ENCODE results near the gene LRRC14B. TPM values are rescaled to one million over a fixed set of nuclear protein-coding genes. Genes with fewer than 3 reads are reported as not detected.

The LRRC14B gene
- total RNA-seq, 5 donors from 2014 or later (not counting 1 experiment from before 2014, with no cell fraction given), result not detected

DNA sequence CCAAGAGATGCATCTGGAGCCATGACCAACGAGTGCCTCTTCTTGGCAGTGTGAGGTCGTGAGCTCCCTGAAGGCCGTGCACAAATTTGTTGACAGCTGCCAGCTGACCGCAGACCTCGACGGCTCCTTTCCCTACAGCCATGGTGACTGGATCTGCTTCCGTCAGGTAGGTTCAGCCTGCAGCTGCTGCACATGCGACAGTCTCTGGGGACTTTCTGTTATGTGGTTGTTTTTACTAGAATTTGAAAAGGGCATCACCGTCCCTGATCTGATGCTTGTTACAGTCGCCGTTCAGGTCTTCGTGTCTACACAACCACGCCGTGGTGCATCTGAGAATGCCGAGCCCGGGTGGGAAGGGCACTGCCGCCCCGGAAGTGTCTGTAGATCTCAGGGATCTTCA lies 36.5 kb upstream of the LRRC14B start:
- Mint-ChIP-seq H3K27me3 (peaks cover 6 to 17% of the 10 kb centered on the region in 2 donors), H3K36me3 (no peaks in the 10 kb centered on the region), H3K27ac (no peak overlapping the region), H3K4me1 (no peaks in the 10 kb centered on the region), H3K9me3 (no peaks in the 10 kb centered on the region), H3K4me3 (no peak overlapping the region)
- Histone ChIP-seq H3K4me3 (ENCODE audit: control insufficient read depth in 1 of 2, extremely low read depth in 1 of 2, low read length in 1 of 2) (no peak overlapping the region), H3K4me1 (ENCODE audit: control insufficient read depth in 1 of 2, extremely low read depth in 1 of 2, insufficient read depth in 2 of 2, low read length in 2 of 2) (no peaks in the 10 kb centered on the region), H3K27ac (ENCODE audit: low read length) (no peak overlapping the region), H3K36me3 (ENCODE audit: control insufficient read depth in 2 of 2, extremely low read depth in 1 of 2, insufficient read depth in 1 of 2, low read length in 1 of 2) (no peaks in the 10 kb centered on the region), H3K9me3 (no peaks in the 10 kb centered on the region), H3K27me3 (replicated peaks in 1 of 2; ENCODE audit: control insufficient read depth in 2 of 2, extremely low read depth in 1 of 2, insufficient read depth in 2 of 2, low read length in 1 of 2) (peaks cover 0 to 34% of the 10 kb centered on the region in 2 experiments)
- 82% methylated on average over 16 of the region's 18 CpGs for WGBS (ENCODE audit: insufficient coverage)
- DNase-seq, result peak in 1 of 35 experiments; percentile 16
- CTCF ChIA-PET, result no interaction called here
- ATAC-seq (replicated peaks in 1 of 4), result no peak
- POLR2A ChIA-PET, result no interaction called here

DNA sequence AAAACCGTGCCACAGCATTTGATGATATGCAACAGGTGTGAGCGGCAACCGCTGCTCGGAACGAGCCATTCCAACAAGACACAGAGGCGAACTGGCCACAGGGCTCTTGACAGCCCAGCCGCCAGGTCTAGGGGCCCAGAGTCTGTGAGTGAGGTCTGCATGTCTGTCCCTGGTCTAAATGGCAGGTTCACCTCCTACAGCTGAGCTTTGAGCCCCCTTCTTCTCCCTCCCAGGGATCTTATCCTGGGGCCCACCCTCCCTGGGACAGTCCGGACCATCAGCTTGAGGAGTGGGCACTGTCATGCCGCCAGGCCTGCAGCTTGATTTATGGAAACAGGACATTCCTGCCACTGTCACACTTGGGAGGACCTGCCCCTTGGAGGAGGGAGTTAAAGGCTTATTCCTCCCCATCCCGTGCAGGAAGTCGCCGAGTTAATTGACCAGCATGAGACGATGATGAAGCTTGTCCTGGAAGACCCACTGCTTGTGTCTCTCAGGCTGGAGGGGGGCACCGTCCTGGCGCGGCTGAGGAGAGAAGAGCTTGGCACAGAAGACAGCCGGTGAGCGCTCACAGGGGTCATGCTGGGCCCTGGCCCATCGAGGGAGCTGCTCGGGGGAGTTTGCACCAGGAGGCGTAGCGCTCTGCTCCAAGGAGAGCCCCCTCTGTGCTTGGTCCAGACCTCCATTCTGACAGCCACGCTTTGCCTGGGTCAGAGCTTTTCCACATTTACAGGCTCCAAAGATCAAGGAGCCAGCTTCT lies 35.5 kb upstream of the LRRC14B start:
- DNase-seq (peak in 1 of 35 experiments; percentile 19), ATAC-seq (replicated peaks in 1 of 4) (no peak)
- H3K27me3 Mint-ChIP-seq, result peaks cover 11 to 26% of the 10 kb centered on the region in 2 donors
- Histone ChIP-seq H3K9me3 (no peaks in the 10 kb centered on the region), H3K27ac (ENCODE audit: low read length) (no peak overlapping the region), H3K27me3 (replicated peaks in 1 of 2; ENCODE audit: control insufficient read depth in 2 of 2, extremely low read depth in 1 of 2, insufficient read depth in 2 of 2, low read length in 1 of 2) (peaks cover 0 to 43% of the 10 kb centered on the region in 2 experiments), H3K4me1 (ENCODE audit: control insufficient read depth in 1 of 2, extremely low read depth in 1 of 2, insufficient read depth in 2 of 2, low read length in 2 of 2) (no peaks in the 10 kb centered on the region), H3K36me3 (ENCODE audit: control insufficient read depth in 2 of 2, extremely low read depth in 1 of 2, insufficient read depth in 1 of 2, low read length in 1 of 2) (no peaks in the 10 kb centered on the region), H3K4me3 (ENCODE audit: control insufficient read depth in 1 of 2, extremely low read depth in 1 of 2, low read length in 1 of 2) (no peak overlapping the region)
- H3K27ac Mint-ChIP-seq, result no peak overlapping the region
- no peak overlapping the region for H3K4me3 Mint-ChIP-seq
- 85% methylated on average over 18 of the region's 23 CpGs for WGBS (ENCODE audit: insufficient coverage)
- no peaks in the 10 kb centered on the region for H3K36me3 Mint-ChIP-seq
- POLR2A ChIA-PET, result no interaction called here
- H3K9me3 Mint-ChIP-seq, result no peaks in the 10 kb centered on the region
- CTCF ChIA-PET, result no interaction called here
- no peaks in the 10 kb centered on the region for H3K4me1 Mint-ChIP-seq

DNA sequence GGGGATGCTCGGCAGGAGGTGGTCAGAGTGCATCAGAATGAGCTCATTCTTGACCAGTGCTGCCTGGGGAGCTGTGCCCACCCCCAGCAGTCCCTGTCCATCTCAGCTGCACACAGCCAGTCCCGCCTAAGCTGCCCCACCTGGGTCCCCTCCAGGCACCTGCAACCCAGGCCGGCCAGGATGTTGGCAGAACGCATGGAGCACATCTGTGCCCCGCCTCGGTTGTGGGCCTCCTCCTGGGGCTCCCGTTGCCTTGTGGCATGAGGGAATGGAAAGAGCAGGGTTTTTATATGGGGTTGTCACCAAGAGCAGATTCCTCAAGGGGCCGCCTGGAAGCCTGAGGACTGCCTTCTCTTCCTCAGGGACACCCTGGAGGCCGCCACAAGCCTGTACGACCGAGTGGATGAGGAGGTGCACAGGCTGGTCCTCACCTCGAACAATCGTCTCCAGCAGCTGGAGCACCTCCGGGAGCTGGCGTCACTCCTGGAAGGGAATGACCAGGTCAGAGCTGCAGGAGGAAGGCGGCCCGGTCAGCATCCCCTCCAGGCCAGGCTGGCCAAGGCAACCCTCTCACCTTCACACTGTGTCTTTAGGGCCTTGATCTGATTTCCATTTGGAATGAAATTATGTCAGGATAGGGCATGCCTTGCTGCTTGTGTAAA lies 34.8 kb upstream of the LRRC14B start:
- Histone ChIP-seq H3K27me3 (replicated peaks in 1 of 2; ENCODE audit: control insufficient read depth in 2 of 2, extremely low read depth in 1 of 2, insufficient read depth in 2 of 2, low read length in 1 of 2) (peaks cover 0 to 49% of the 10 kb centered on the region in 2 experiments), H3K9me3 (no peaks in the 10 kb centered on the region), H3K36me3 (ENCODE audit: control insufficient read depth in 2 of 2, extremely low read depth in 1 of 2, insufficient read depth in 1 of 2, low read length in 1 of 2) (no peaks in the 10 kb centered on the region), H3K27ac (ENCODE audit: low read length) (no peak overlapping the region), H3K4me3 (ENCODE audit: control insufficient read depth in 1 of 2, extremely low read depth in 1 of 2, low read length in 1 of 2) (no peak overlapping the region), H3K4me1 (ENCODE audit: control insufficient read depth in 1 of 2, extremely low read depth in 1 of 2, insufficient read depth in 2 of 2, low read length in 2 of 2) (no peaks in the 10 kb centered on the region)
- Mint-ChIP-seq H3K4me3 (no peak overlapping the region), H3K9me3 (no peaks in the 10 kb centered on the region), H3K36me3 (no peaks in the 10 kb centered on the region), H3K27ac (no peak overlapping the region), H3K27me3 (peaks cover 15 to 33% of the 10 kb centered on the region in 2 donors), H3K4me1 (no peaks in the 10 kb centered on the region)
- ChIA-PET POLR2A (no interaction called here), CTCF (no interaction called here)
- ATAC-seq (replicated peaks in 1 of 4) (no peak), DNase-seq (peak in 1 of 35 experiments; percentile 22)
- WGBS (ENCODE audit: insufficient coverage), result 90% methylated on average over 12 of the region's 17 CpGs

DNA sequence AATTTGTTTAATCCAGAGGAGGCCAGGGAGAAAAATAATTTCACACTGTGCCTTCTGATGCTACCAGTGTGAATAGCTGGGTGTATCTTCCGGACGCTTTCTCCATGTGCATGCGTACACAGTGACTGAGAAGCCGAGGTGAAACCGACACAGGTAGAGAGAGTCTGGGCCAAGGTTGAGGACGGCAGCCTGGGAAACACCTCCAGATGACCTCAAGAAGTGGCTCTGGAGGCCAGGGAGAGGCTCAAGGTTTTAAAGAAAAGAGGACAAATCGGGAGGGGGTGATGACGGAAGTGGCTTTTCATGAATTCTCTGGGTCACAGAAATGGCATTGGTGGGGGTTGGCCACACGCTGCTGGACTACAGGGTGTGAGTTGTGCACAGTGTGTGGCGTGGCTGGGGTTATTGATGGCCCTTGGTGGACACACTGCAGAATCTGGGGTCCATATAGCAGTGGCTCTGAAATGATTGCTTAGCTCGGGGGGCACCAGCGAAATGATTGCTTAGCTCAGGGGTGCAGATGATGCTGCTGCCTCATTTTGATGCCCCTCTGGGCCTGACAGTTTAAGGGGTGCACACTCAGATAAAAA lies 34.1 kb upstream of the LRRC14B start:
- H3K36me3 Mint-ChIP-seq, result no peaks in the 10 kb centered on the region
- Histone ChIP-seq H3K36me3 (ENCODE audit: control insufficient read depth in 2 of 2, extremely low read depth in 1 of 2, insufficient read depth in 1 of 2, low read length in 1 of 2) (no peaks in the 10 kb centered on the region), H3K4me3 (ENCODE audit: control insufficient read depth in 1 of 2, extremely low read depth in 1 of 2, low read length in 1 of 2) (no peak overlapping the region), H3K27me3 (replicated peaks in 1 of 2; ENCODE audit: control insufficient read depth in 2 of 2, extremely low read depth in 1 of 2, insufficient read depth in 2 of 2, low read length in 1 of 2) (peaks cover 0 to 55% of the 10 kb centered on the region in 2 experiments), H3K27ac (ENCODE audit: low read length) (no peak overlapping the region), H3K9me3 (no peaks in the 10 kb centered on the region), H3K4me1 (ENCODE audit: control insufficient read depth in 1 of 2, extremely low read depth in 1 of 2, insufficient read depth in 2 of 2, low read length in 2 of 2) (no peaks in the 10 kb centered on the region)
- 75% methylated on average over 9 of the region's 12 CpGs for WGBS (ENCODE audit: insufficient coverage)
- H3K4me1 Mint-ChIP-seq, result no peaks in the 10 kb centered on the region
- H3K9me3 Mint-ChIP-seq, result no peaks in the 10 kb centered on the region
- H3K4me3 Mint-ChIP-seq, result no peak overlapping the region
- no peak overlapping the region for H3K27ac Mint-ChIP-seq
- DNase-seq (peak in 1 of 35 experiments; percentile 0), ATAC-seq (replicated peaks in 1 of 4) (no peak)
- ChIA-PET CTCF (no interaction called here), POLR2A (no interaction called here)
- peaks cover 16 to 35% of the 10 kb centered on the region in 2 donors for H3K27me3 Mint-ChIP-seq

DNA sequence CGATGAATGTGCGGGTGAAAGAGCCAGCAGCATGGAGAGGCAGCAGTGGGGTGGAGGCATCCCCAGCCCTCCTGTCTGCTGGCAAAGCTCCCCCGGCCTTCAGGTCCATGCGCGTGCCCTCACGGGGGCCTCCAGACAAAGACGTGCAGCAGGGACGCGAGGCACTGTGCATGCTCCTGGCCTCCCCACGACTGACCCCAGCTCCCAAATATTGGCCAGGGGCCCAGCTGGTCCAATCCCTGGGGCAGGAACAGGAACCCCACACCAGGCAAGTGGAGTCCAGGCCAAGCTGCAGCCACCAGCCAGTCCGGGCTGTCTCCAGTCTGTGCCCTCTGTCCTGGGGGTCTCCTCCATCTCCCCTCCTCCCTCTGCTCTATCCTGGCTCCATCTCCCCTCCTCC lies 33.5 kb upstream of the LRRC14B start:
- Histone ChIP-seq H3K36me3 (ENCODE audit: control insufficient read depth in 2 of 2, extremely low read depth in 1 of 2, insufficient read depth in 1 of 2, low read length in 1 of 2) (no peaks in the 10 kb centered on the region), H3K27ac (ENCODE audit: low read length) (no peak overlapping the region), H3K4me3 (ENCODE audit: control insufficient read depth in 1 of 2, extremely low read depth in 1 of 2, low read length in 1 of 2) (no peak overlapping the region), H3K9me3 (no peaks in the 10 kb centered on the region), H3K27me3 (replicated peaks in 1 of 2; ENCODE audit: control insufficient read depth in 2 of 2, extremely low read depth in 1 of 2, insufficient read depth in 2 of 2, low read length in 1 of 2) (peaks cover 0 to 60% of the 10 kb centered on the region in 2 experiments), H3K4me1 (ENCODE audit: control insufficient read depth in 1 of 2, extremely low read depth in 1 of 2, insufficient read depth in 2 of 2, low read length in 2 of 2) (no peaks in the 10 kb centered on the region)
- WGBS (ENCODE audit: insufficient coverage), result 93% methylated on average over 9 of the region's 11 CpGs
- no peak for DNase-seq
- CTCF ChIA-PET, result no interaction called here
- Mint-ChIP-seq H3K9me3 (no peaks in the 10 kb centered on the region), H3K27me3 (peaks cover 16 to 35% of the 10 kb centered on the region in 2 donors), H3K4me1 (no peaks in the 10 kb centered on the region), H3K27ac (no peak overlapping the region), H3K36me3 (no peaks in the 10 kb centered on the region), H3K4me3 (no peak overlapping the region)
- POLR2A ChIA-PET, result no interaction called here
- ATAC-seq (replicated peaks in 1 of 4), result no peak

DNA sequence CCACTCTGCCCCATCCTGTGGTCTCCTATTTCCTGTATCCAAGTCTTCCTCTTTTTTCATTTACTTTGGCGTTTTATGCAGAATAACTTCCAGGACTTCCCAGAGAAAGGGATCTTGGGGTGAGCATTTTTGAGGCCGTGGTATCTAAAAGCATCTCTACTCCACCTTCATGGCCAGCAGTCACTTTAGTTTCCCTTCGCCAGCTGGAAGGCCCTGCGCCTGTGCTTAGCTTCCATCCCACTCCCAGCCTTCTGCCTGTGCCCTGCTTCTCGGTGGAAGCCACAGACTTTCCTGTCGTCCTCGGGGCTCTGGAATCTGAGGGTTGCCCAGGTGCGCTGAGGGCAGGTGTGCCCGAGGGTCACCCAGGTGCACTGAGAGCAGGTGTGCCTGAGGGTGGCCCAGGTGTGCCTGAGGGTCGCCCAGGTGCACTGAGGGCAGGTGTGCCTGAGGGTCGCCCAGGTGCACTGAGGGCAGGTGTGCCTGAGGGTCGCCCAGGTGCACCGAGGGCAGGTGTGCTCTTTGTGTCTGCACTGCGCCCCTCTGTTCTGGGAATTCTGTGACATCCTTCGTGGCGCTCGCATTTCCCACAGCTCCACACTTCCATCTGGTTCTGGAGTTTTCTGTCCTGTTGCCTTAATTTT lies 32.4 kb upstream of the LRRC14B start:
- no peaks in the 10 kb centered on the region for H3K36me3 ChIP-seq (ENCODE audit: control insufficient read depth in 2 of 2, extremely low read depth in 1 of 2, insufficient read depth in 1 of 2, low read length in 1 of 2)
- H3K9me3 ChIP-seq, result no peaks in the 10 kb centered on the region
- ChIA-PET POLR2A (no interaction called here), CTCF (no interaction called here)
- Mint-ChIP-seq H3K36me3 (no peaks in the 10 kb centered on the region), H3K27me3 (peaks cover 16 to 35% of the 10 kb centered on the region in 2 donors), H3K4me1 (no peaks in the 10 kb centered on the region), H3K4me3 (no peak overlapping the region), H3K9me3 (no peaks in the 10 kb centered on the region), H3K27ac (no peak overlapping the region)
- no peaks in the 10 kb centered on the region for H3K4me1 ChIP-seq (ENCODE audit: control insufficient read depth in 1 of 2, extremely low read depth in 1 of 2, insufficient read depth in 2 of 2, low read length in 2 of 2)
- ATAC-seq (replicated peaks in 1 of 4) (no peak), DNase-seq (no peak)
- H3K27me3 ChIP-seq (replicated peaks in 1 of 2; ENCODE audit: control insufficient read depth in 2 of 2, extremely low read depth in 1 of 2, insufficient read depth in 2 of 2, low read length in 1 of 2), result peaks cover 0 to 62% of the 10 kb centered on the region in 2 experiments
- 60% methylated on average over 12 of the region's 17 CpGs for WGBS (ENCODE audit: insufficient coverage)
- H3K4me3 ChIP-seq (ENCODE audit: control insufficient read depth in 1 of 2, extremely low read depth in 1 of 2, low read length in 1 of 2), result no peak overlapping the region
- H3K27ac ChIP-seq (ENCODE audit: low read length), result no peak overlapping the region
